Astrocyte (in vitro differentiated cells and primary cell): Measurements from ENCODE around the gene ACSF2. TPM values are rescaled to one million over a fixed set of nuclear protein-coding genes. Genes with fewer than 3 reads are reported as not detected.

Experiments
- DNase-seq: peaks from one replicate; pipeline ENCODE4 v3.0.0-alpha.2; 2010; ENCODE audit warnings: low read depth
- FAIRE-seq: peaks from 2 replicates; lab custom pipeline; 2011; peaks lifted over from hg19 to GRCh38; lab: Jason Lieb, UNC
- H2AFZ ChIP-seq: 2 replicates; pipeline ENCODE4 v1.6.0; 2012; ENCODE audit warnings: low read depth, low read length, inconsistent platforms
- H3K27ac ChIP-seq: 2 replicates; pipeline ENCODE4 v1.5.1; 2011; ENCODE audit warnings: low read depth, low read length, inconsistent platforms
- H3K27me3 ChIP-seq: 2 replicates; pipeline ENCODE4 v1.6.0; 2011; ENCODE audit warnings: low read length, inconsistent platforms; ENCODE audit not compliant: insufficient read depth
- H3K36me3 ChIP-seq: 2 replicates; pipeline ENCODE4 v1.5.1; 2011; ENCODE audit warnings: low read length, inconsistent platforms; ENCODE audit not compliant: insufficient read depth
- H3K4me1 ChIP-seq: 2 replicates; pipeline ENCODE4 v1.5.1; 2011; ENCODE audit warnings: low read length, inconsistent platforms; ENCODE audit not compliant: insufficient read depth
- H3K4me2 ChIP-seq: 2 replicates; pipeline ENCODE4 v1.6.0; 2012; ENCODE audit warnings: low read length, inconsistent platforms
- H3K4me3 ChIP-seq: 2 replicates; pipeline ENCODE4 v1.5.1; 2011; ENCODE audit warnings: low read depth, mild to moderate bottlenecking, low read length, inconsistent platforms; ENCODE audit not compliant: insufficient read depth
- H3K79me2 ChIP-seq: 2 replicates; pipeline ENCODE4 v1.6.0; 2012; ENCODE audit warnings: mild to moderate bottlenecking, low read length, inconsistent platforms; ENCODE audit not compliant: insufficient read depth
- H3K9ac ChIP-seq: 2 replicates; pipeline ENCODE4 v1.6.0; 2012; ENCODE audit warnings: mild to moderate bottlenecking, low read length, inconsistent platforms
- H3K9me3 ChIP-seq: 2 replicates; pipeline ENCODE4 v1.5.1; 2012; ENCODE audit warnings: low read depth, mild to moderate bottlenecking, low read length, inconsistent platforms; ENCODE audit not compliant: insufficient read depth
- H4K20me1 ChIP-seq: 2 replicates; pipeline ENCODE4 v1.6.0; 2012; ENCODE audit warnings: low read length, inconsistent platforms; ENCODE audit not compliant: insufficient read depth
- H3K27ac Mint-ChIP-seq: one replicate; pipeline ENCODE4 v1.8.0; 2021; ENCODE audit warnings: mild to moderate bottlenecking, mixed read lengths; ENCODE audit not compliant: unreplicated experiment
- H3K27me3 Mint-ChIP-seq: one replicate; pipeline ENCODE4 v1.8.0; 2021; ENCODE audit warnings: low read depth, mixed read lengths; ENCODE audit not compliant: unreplicated experiment
- H3K36me3 Mint-ChIP-seq: one replicate; pipeline ENCODE4 v1.8.0; 2021; ENCODE audit warnings: low read depth, mixed read lengths; ENCODE audit not compliant: unreplicated experiment
- H3K4me1 Mint-ChIP-seq: one replicate; pipeline ENCODE4 v1.8.0; 2021; ENCODE audit warnings: low read depth, mixed read lengths; ENCODE audit not compliant: unreplicated experiment
- H3K4me3 Mint-ChIP-seq: one replicate; pipeline ENCODE4 v1.8.0; 2021; ENCODE audit warnings: mild to moderate bottlenecking, moderate library complexity, mixed read lengths; ENCODE audit not compliant: unreplicated experiment
- H3K9me3 Mint-ChIP-seq: one replicate; pipeline ENCODE4 v1.8.0; 2021; ENCODE audit warnings: mild to moderate bottlenecking, mixed read lengths; ENCODE audit not compliant: unreplicated experiment
- CTCF ChIP-seq: IDR thresholded peaks from 2 replicates; pipeline ENCODE4 v1.5.1; 2011; ENCODE audit warnings: low read depth, mild to moderate bottlenecking, inconsistent platforms, low read length, moderate library complexity; ENCODE audit not compliant: insufficient read depth
- EZH2 ChIP-seq: IDR thresholded peaks from 2 replicates; pipeline ENCODE4 v1.6.1; 2012; ENCODE audit warnings: mild to moderate bottlenecking, low read length, inconsistent platforms; ENCODE audit not compliant: insufficient read depth
- total RNA-seq: library from RNA; stranded (reverse); gene quantifications from 2 replicates; pipeline ENCODE4 v1.2.1, GENCODE V29; 2021

The ACSF2 gene
- total RNA-seq, 1 donor from 2014 or later, result 28.3 TPM

- Mint-ChIP-seq H3K9me3 (peaks cover 2% of the 10 kb centered on the region), H3K4me1 (peaks cover 14% of the 10 kb centered on the region), H3K4me3 (no peak overlapping the region), H3K36me3 (peaks cover 13% of the 10 kb centered on the region), H3K27ac (no peak overlapping the region), H3K27me3 (peaks cover 2% of the 10 kb centered on the region)
- DNase-seq (no peak), FAIRE-seq (no peak)
- H3K9me3 ChIP-seq, result no peaks in the 10 kb centered on the region
- no peaks in the 10 kb centered on the region for H3K4me1 ChIP-seq
- TF ChIP-seq EZH2 (no peak), CTCF (no peak)
- H3K9ac ChIP-seq, result no peak overlapping the region
- H3K4me2 ChIP-seq, result no peak overlapping the region
- no peak overlapping the region for H3K4me3 ChIP-seq
- no peak overlapping the region for H2AFZ ChIP-seq
- H3K79me2 ChIP-seq, result no peaks in the 10 kb centered on the region
- no peaks in the 10 kb centered on the region for H3K27me3 ChIP-seq
- no peaks in the 10 kb centered on the region for H3K36me3 ChIP-seq
- H3K27ac ChIP-seq, result no peak overlapping the region
- peaks cover 12% of the 10 kb centered on the region for H4K20me1 ChIP-seq
These were observed 33.0 kb downstream of the ACSF2 start for GRCh38 chr17:50458701-50459676.

GRCh38 chr17:50459756-50460155 is 33.7 kb downstream of the ACSF2 start:
- H3K27me3 ChIP-seq, result no peaks in the 10 kb centered on the region
- FAIRE-seq (no peak), DNase-seq (no peak)
- Mint-ChIP-seq H3K9me3 (peaks cover 2% of the 10 kb centered on the region), H3K36me3 (peaks cover 17% of the 10 kb centered on the region), H3K4me3 (no peak overlapping the region), H3K27ac (no peak overlapping the region), H3K4me1 (peaks cover 14% of the 10 kb centered on the region), H3K27me3 (peaks cover 4% of the 10 kb centered on the region)
- H3K79me2 ChIP-seq, result no peaks in the 10 kb centered on the region
- no peaks in the 10 kb centered on the region for H3K36me3 ChIP-seq
- H3K4me1 ChIP-seq, result no peaks in the 10 kb centered on the region
- H3K27ac ChIP-seq, result no peak overlapping the region
- peaks cover 12% of the 10 kb centered on the region for H4K20me1 ChIP-seq
- no peak overlapping the region for H3K4me3 ChIP-seq
- H2AFZ ChIP-seq, result no peak overlapping the region
- H3K4me2 ChIP-seq, result no peak overlapping the region
- H3K9me3 ChIP-seq, result no peaks in the 10 kb centered on the region
- TF ChIP-seq EZH2 (no peak), CTCF (no peak)
- H3K9ac ChIP-seq, result no peak overlapping the region
